SK-N-MC (cell line): ENCODE data around the gene GGCX.
"Not testable (repeated sequence)": the region's sequence is repeated elsewhere in the genome, so short reads cannot be mapped to it uniquely, and the experiment has no call there.

Source experiments
- DNase-seq: peaks from one replicate; pipeline ENCODE4 v3.0.0-alpha.2; 2011; ENCODE audit warnings: low read depth, low spot score
- H3K27ac ChIP-seq: fragments of 200-600 bp; sonication (generic); 2 replicates; pipeline ENCODE4 v1.5.1; 2016; ENCODE audit warnings: mixed run types
- H3K36me3 ChIP-seq: fragments of 200-600 bp; sonication (generic); 2 replicates; pipeline ENCODE4 v1.6.1; 2017; ENCODE audit warnings: antibody characterized with exemption, low read length, mixed read lengths; ENCODE audit not compliant: insufficient read depth
- H3K4me3 ChIP-seq: fragments of 200-600 bp; sonication (generic); 2 replicates; pipeline ENCODE4 v1.5.1; 2016
- H3K9ac ChIP-seq: fragments of 200-600 bp; sonication (generic); 2 replicates; pipeline ENCODE4 v1.8.0; 2017; ENCODE audit warnings: mixed run types, mixed read lengths; ENCODE audit not compliant: insufficient read length
- H3K9me3 ChIP-seq: fragments of 200-600 bp; sonication (generic); 2 replicates; pipeline ENCODE4 v1.6.1; 2017; ENCODE audit warnings: low read depth, mild to moderate bottlenecking, antibody characterized with exemption, low read length, moderate library complexity, mixed read lengths
- EZH2 ChIP-seq: fragments of 200-600 bp; sonication (generic); IDR thresholded peaks from one replicate; pipeline ENCODE4 v1.6.1; 2017; ENCODE audit warnings: antibody characterized with exemption
- FOXP2 ChIP-seq: optimal IDR thresholded peaks from 2 replicates; pipeline ENCODE3; 2011; ENCODE audit warnings: mild to moderate bottlenecking, moderate library complexity; ENCODE audit not compliant: insufficient read depth; ENCODE audit errors: extremely low read length, control extremely low read depth
- POLR2AphosphoS5 ChIP-seq: IDR thresholded peaks from 2 replicates; pipeline ENCODE4 v1.6.1; 2012; ENCODE audit warnings: mild to moderate bottlenecking, low read depth, low read length, borderline replicate concordance

The GGCX gene

DNA sequence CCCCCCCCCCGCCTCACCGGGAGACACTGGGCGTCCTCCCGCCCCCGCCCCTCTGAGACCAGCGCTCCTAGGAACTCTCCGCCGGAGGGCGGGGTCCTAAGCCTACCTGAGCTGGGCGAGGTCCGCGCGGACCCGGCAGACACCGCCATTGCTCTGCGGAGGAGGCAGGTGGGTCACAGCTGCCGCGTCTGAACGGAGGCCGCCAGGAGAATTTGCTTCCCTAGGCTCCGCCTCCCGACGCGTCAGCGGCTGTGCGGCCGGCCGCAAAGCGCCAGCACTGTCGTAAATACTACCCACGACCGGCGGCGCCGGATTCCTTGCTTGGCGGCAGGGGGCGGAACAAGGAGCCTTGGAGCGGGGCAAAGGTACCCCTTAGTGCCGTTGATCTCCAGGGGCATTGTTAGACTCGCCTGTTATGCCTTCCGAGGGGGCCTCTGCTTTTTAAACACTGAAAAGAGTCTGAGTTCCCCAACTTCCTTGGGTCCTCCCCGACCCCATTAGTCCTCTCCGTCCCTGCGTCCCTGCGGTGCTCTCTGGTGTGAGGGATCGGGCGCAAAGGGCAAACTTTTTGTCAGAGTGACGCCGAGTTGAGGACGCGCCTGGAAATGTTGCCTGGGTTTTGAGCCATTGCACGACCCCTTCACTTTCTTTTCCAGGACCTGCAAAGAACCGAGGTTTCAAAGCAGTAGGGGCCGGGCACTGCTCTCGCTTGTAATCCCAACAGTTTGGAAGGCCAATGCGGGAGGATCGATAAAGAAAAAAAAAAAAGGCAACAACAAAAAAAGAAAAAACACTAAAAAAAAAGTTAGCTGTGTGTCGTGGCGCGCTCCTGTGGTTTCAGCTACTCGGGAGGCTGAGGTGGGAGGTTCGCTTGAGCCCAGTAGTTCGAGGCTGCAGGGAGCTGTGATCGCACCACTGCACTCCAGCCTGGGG lies at the start of gene GGCX:
TSS of gene GGCX (minus strand) at position 214 of the 933 bp plus-strand sequence. CDS start at position 149, 65 bp downstream.
- DNase-seq, result peak; percentile 50
- Histone ChIP-seq H3K9me3 (no peaks in the 10 kb centered on the region), H3K4me3 (peak within 1 kb of the TSS; percentile 95), H3K9ac (peak within 1 kb of the TSS; percentile 96), H3K36me3 (peaks cover 8% of the 10 kb centered on the region), H3K27ac (peak within 1 kb of the TSS; percentile 85)
- no peak for TF ChIP-seq EZH2
- peak; percentile 94 for TF ChIP-seq POLR2AphosphoS5
- peak; percentile 63 for TF ChIP-seq FOXP2

DNA sequence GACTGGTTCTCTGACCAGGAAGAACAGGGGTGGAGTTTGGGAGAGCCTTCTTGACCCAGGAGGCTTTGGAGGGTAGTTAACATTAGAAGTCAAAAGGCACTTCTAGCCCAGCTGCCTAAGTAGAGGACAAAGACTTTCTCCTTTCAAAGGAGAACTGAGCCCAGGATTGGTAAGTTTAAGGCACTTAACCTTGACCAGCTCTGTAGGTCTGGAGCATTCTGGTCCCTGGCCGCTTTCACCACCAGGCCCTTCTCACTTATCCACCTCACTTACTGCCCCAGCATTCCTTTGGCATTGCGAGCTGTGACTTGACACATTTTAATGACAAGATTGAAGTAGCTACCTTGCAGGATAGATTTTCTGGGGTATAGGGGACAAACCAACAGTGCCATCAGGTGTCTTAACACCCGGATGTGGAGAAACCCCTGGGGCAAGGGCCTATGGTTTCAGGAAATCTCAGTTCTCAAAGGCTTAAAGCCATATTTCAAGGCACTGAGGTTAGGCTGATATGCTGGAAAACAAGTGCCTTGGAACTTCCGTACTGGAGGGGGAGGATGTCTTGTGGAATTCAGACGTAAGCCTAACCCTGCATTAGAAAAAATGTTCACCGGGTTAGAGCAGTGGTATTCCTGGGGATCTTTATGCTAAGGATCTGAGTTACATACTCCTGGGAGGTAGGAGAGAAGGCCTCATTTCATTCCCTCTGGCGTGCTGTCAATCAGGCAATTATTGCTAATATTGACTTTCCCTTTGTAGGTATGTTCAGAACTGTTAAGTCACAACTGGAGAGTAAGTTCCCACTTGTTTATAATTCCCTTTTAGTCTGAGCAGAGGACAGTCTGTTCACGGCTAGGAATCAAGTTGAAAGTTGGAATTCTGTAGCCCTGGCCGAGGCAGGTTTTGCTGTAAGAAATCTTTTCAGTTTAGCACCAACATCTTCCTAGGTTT lies 46.2 kb upstream of the GGCX start:
- H3K27ac ChIP-seq, result peak overlapping the region; percentile 83
- DNase-seq, result no peak
- no peak overlapping the region for H3K9ac ChIP-seq
- TF ChIP-seq EZH2 (no peak), POLR2AphosphoS5 (no peak), FOXP2 (no peak)
- peaks cover 20% of the 10 kb centered on the region for H3K36me3 ChIP-seq
- H3K4me3 ChIP-seq, result no peak overlapping the region
- H3K9me3 ChIP-seq, result no peaks in the 10 kb centered on the region

DNA sequence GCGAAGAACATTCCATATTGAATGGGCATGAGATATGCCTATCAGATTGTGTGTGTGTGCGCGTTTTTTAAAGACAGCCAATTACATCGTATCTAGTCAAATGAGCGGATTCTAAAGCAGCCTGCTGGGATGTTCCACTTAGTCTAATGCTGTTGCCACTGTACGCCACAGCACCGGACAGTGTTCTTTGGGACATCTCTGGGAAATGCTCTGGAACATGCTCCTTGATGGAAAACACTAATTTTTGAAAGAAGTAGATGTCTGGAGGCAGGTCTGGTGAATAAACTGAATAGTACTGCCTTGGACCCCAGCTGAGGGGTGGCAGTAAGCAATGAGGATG lies 44.8 kb upstream of the GGCX start:
- Histone ChIP-seq H3K9ac (no peak overlapping the region), H3K4me3 (peak overlapping the region; percentile 40), H3K9me3 (no peaks in the 10 kb centered on the region), H3K36me3 (peaks cover 20% of the 10 kb centered on the region), H3K27ac (peak overlapping the region; percentile 83)
- TF ChIP-seq EZH2 (no peak), POLR2AphosphoS5 (no peak; the same call in 1 of the 2 replicates), FOXP2 (no peak)
- no peak for DNase-seq

DNA sequence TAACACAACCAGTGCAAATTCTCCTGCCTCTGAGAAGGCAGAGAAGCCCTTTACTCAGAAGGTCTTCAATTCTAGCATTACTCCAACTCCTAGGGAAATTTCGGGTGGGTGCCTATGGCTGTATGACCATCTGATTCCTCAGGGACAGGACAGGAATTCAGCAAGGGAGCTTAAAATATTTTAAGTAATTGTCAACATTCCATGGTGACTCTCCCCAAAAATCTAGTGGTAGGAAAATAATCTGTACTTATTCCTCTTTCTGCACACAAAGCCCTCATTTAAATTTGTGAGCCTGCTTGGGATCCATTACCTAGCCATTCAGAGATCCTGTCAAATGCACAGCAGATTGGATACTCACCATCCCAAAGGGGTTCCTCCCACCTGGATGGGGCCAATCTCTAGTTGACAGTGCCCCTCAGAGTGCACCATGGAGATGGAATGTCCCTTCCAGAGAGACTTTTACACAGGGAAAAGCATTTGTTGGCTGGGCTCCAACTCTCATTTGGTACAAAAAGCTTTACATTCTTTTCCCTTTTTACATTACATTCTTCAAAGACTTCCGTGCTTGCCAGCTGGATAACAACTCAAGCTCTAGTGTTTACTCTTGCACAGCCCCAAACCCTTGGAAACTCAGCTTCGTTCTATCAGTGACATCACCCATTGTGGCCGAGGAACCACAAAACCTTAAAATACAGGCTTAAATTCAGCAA lies 44.3 kb upstream of the GGCX start:
- peak overlapping the region; percentile 83 for H3K27ac ChIP-seq
- DNase-seq, result peak; percentile 39
- no peak overlapping the region for H3K9ac ChIP-seq
- peaks cover 20% of the 10 kb centered on the region for H3K36me3 ChIP-seq
- no peaks in the 10 kb centered on the region for H3K9me3 ChIP-seq
- peak overlapping the region; percentile 40 for H3K4me3 ChIP-seq
- TF ChIP-seq EZH2 (no peak), POLR2AphosphoS5 (no peak; the same call in 1 of the 2 replicates), FOXP2 (no peak)

DNA sequence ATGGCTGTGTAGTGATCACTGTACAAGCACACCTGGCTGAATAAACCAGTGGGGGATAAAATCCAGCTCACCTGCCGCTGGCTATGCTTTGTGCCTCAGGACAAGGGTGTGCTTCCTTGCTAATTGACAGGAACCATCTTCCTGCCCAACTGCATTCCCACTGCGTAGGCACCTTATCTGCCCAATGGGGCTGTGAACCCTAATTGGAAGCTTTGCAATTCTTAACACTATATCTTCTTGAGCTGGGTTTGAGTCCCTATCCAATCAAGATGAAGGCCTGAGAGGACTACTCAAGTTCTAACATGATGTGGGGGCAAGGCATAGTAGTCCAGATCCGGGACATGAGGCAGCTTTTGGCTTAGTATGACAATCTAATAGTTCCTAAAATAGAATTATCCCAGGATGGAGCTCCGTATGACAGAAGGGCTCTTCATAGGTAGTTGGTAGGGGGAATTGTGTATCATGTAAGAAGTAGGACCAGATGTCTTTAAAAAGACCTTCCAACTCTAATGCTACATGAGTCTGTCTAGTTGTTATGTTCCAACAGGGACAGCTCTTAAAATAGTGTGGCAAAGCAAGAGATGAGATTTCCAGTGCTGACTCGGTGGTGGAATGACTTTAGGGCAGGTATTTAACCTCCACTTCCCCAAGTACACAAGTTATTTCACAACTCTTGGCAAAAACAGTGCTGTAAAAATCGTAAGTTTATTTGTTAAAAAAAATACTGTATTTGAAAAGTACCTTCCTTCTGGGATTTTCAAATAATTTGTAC lies 43.5 kb upstream of the GGCX start:
- no peak for DNase-seq
- no peak for TF ChIP-seq FOXP2
- peak; percentile 10; the same call in 1 of the 2 replicates for TF ChIP-seq POLR2AphosphoS5
- no peak for TF ChIP-seq EZH2
- Histone ChIP-seq H3K27ac (peak overlapping the region; percentile 83), H3K9ac (no peak overlapping the region), H3K4me3 (no peak overlapping the region), H3K36me3 (peaks cover 20% of the 10 kb centered on the region), H3K9me3 (no peaks in the 10 kb centered on the region)

DNA sequence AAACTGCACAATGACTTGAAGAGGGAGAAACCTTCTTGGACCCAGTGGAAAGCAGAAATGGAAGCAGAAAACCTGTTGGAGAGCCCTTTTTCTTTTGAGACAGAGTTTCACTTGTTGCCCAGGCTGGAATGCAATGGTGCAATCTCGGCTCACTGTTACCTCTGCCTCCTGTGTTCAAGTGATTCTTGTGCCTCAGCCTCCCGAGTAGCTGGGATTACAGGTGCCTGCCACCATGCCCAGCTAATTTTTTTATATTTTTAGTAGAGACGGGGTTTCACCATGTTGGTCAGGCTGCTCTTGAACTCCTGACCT lies 42.8 kb upstream of the GGCX start:
- not testable (repeated sequence) for DNase-seq, H3K9ac ChIP-seq, H3K9me3 ChIP-seq, H3K27ac ChIP-seq, H3K4me3 ChIP-seq
- H3K36me3 ChIP-seq, result peaks cover 16% of the 10 kb centered on the region

DNA sequence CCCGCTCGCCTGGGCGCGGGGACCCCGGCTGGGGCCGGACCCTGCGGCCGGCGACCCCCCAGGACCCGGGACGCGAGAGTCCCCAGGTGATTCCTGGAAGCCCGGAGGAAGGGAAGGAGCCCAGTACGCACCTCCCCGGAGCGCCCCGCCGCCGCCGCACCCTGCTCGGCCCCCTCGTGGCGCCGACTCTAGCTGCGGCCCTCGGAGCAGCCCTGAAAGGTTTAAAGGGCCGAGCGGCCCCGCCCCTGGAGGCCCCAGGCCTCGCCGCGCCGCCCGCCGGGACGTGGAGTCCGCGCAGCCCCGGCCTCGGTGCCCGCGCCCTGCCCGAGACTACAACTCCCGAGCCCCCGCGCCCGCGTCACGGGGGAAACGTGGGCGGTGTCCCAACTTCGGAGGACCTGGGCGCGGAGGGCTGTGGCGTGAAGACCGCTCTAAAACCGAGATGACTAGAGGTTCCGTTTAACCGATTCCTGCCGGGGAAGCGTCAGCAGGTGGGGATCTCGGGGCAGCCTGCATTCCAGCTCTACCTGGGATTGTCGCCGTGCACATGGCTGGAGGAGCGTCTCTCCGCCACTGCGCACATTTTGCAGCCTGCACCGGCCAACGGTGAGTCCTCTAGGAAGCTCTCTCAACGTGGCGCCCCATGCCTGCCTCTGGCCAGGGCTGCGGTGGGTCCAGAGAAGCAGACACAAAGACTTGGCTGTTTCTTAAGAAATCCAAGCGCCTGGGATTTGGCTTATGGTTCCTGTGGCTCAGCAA lies 41.4 kb upstream of the GGCX start, which contains the start of gene TMEM150A:
TSS of gene TMEM150A (minus strand) at position 223 of the 759 bp plus-strand sequence. CDS start 750 bp downstream, outside the sequence.
- Histone ChIP-seq H3K9me3 (no peaks in the 10 kb centered on the region), H3K9ac (peak within 1 kb of the TSS; percentile 75), H3K27ac (no peak within 1 kb of the TSS)

More for the DNA sequence above, 41.4 kb upstream of the GGCX start, which contains the start of gene TMEM150A:
- DNase-seq, result no peak
- TF ChIP-seq FOXP2, result no peak
- peak; percentile 45; the same call in 1 of the 2 replicates for TF ChIP-seq POLR2AphosphoS5
- no peak for TF ChIP-seq EZH2
- peak within 1 kb of the TSS; percentile 85 for H3K4me3 ChIP-seq
- peaks cover 3% of the 10 kb centered on the region; the same call in 1 of the 2 replicates for H3K36me3 ChIP-seq
